Measurements from ENCODE around the gene CDK7. TPM values are rescaled to one million over a fixed set of nuclear protein-coding genes. Genes with fewer than 3 reads are reported as not detected.

CDK7 gene
- total RNA-seq, 2 experiments from 2014 or later, result 40.6 to 46.2 TPM

GRCh38 chr5:69265931-69266330 is 31.2 kb downstream of the CDK7 start:
- DNase-seq, result peak; percentile 21
- intact Hi-C loops (cut with micrococcal nuclease), result no loop called here
- ChIA-PET POLR2A (interaction anchor here (1.1 kb wide), 1 partner anchor 14 kb away, joined by 3 read pairs; no protein-coding TSS in a partner anchor), CTCF (interaction anchor here (0.5 to 2.2 kb wide), 5 partner anchors 10 to 172 kb away, joined by 3 to 6 read pairs (median 5); partner anchors contain the start of gene SLC30A5)
- Mint-ChIP-seq H3K27ac (no peak overlapping the region), H3K4me1 (ENCODE audit: low read depth) (no peaks in the 10 kb centered on the region), H3K9me3 (no peaks in the 10 kb centered on the region), H3K27me3 (no peaks in the 10 kb centered on the region), H3K36me3 (ENCODE audit: low read depth) (peaks cover 26% of the 10 kb centered on the region), H3K4me3 (no peak overlapping the region)
- peak; percentile 47 for ATAC-seq
- TF ChIP-seq, protein P1, sequence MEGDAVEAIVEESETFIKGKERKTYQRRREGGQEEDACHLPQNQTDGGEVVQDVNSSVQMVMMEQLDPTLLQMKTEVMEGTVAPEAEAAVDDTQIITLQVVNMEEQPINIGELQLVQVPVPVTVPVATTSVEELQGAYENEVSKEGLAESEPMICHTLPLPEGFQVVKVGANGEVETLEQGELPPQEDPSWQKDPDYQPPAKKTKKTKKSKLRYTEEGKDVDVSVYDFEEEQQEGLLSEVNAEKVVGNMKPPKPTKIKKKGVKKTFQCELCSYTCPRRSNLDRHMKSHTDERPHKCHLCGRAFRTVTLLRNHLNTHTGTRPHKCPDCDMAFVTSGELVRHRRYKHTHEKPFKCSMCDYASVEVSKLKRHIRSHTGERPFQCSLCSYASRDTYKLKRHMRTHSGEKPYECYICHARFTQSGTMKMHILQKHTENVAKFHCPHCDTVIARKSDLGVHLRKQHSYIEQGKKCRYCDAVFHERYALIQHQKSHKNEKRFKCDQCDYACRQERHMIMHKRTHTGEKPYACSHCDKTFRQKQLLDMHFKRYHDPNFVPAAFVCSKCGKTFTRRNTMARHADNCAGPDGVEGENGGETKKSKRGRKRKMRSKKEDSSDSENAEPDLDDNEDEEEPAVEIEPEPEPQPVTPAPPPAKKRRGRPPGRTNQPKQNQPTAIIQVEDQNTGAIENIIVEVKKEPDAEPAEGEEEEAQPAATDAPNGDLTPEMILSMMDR (IDR thresholded peaks at IDR 0.05), result peak; percentile 46

DNA sequence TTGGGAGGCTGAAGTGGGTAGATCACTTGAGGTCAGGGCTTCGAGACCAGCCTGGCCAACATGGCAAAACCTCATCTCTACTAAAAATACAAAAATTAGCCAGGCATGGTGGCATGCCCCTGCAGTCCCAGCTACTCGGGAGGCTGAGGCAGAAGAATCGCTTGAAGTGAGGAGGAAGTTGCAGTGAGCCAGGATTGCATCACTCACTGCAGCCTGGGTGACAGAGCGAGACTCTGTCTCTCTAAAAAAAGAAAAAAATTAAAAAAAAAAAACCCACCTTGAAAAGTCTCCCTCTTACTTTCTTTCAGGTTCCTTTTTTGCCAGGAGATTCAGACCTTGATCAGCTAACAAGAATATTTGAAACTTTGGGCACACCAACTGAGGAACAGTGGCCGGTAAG is 34.2 kb downstream of the CDK7 start:
- H3K27ac Mint-ChIP-seq, result peak overlapping the region; percentile 55

DNA sequence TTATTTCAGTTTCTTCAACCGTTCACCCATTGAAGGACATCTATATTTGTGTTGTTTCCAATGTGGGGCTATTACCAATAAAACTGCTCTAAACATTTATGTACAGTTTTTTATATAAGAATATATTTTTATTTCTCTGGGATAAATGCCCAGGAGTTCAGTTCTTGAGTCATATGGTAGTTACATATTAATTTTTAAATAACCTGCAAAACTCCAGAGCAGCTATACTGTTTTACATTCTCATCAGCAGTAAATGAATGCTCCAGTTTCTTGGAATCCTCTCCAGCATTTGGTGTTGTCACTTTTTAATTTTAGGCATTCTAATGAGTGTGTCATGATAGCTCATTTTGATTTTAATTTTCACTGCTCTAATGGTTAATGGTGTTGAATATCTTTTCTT is 36.2 kb downstream of the CDK7 start:
- Mint-ChIP-seq H3K36me3 (ENCODE audit: low read depth) (peaks cover 22% of the 10 kb centered on the region), H3K4me3 (no peak overlapping the region), H3K4me1 (ENCODE audit: low read depth) (peaks cover 7% of the 10 kb centered on the region), H3K27me3 (no peaks in the 10 kb centered on the region), H3K27ac (peak overlapping the region; percentile 3), H3K9me3 (no peaks in the 10 kb centered on the region)
- DNase-seq (no peak), ATAC-seq (no peak)
- TF ChIP-seq, protein P1 (IDR thresholded peaks at IDR 0.05), result no peak
- ChIA-PET CTCF (interaction anchor here (1.2 kb wide), 1 partner anchor 228 kb away, joined by 3 read pairs; no protein-coding TSS in a partner anchor), POLR2A (no interaction called here)
- intact Hi-C loops (cut with micrococcal nuclease), result no loop called here

More for the DNA sequence above, 34.2 kb downstream of the CDK7 start:
- peaks cover 19% of the 10 kb centered on the region for H3K36me3 Mint-ChIP-seq (ENCODE audit: low read depth)
- no peak overlapping the region for H3K4me3 Mint-ChIP-seq
- H3K27me3 Mint-ChIP-seq, result no peaks in the 10 kb centered on the region
- TF ChIP-seq, protein P1 (IDR thresholded peaks at IDR 0.05), result no peak
- DNase-seq, result no peak
- ChIA-PET POLR2A (no interaction called here), CTCF (no interaction called here)
- H3K4me1 Mint-ChIP-seq (ENCODE audit: low read depth), result peaks cover 7% of the 10 kb centered on the region
- ATAC-seq, result no peak
- no peaks in the 10 kb centered on the region for H3K9me3 Mint-ChIP-seq
- intact Hi-C loops (cut with micrococcal nuclease), result no loop called here

- TF ChIP-seq, protein P1 (IDR thresholded peaks at IDR 0.05), result no peak
- no peaks in the 10 kb centered on the region for H3K9me3 Mint-ChIP-seq
- ATAC-seq (no peak), DNase-seq (no peak)
- H3K27ac Mint-ChIP-seq, result peak overlapping the region; percentile 3
- no peaks in the 10 kb centered on the region for H3K27me3 Mint-ChIP-seq
- ChIA-PET POLR2A (no interaction called here), CTCF (interaction anchor here (0.7 to 0.8 kb wide), 3 partner anchors 8 to 43 kb away, joined by 3 read pairs; no protein-coding TSS in a partner anchor)
- H3K4me3 Mint-ChIP-seq, result no peak overlapping the region
- peaks cover 21% of the 10 kb centered on the region for H3K36me3 Mint-ChIP-seq (ENCODE audit: low read depth)
- H3K4me1 Mint-ChIP-seq (ENCODE audit: low read depth), result peaks cover 7% of the 10 kb centered on the region
- intact Hi-C loops (cut with micrococcal nuclease), result no loop called here
Observed at GRCh38 chr5:69271376-69271775, 36.7 kb downstream of the CDK7 start.

- Mint-ChIP-seq H3K9me3 (no peaks in the 10 kb centered on the region), H3K4me3 (no peak overlapping the region), H3K27me3 (no peaks in the 10 kb centered on the region), H3K36me3 (ENCODE audit: low read depth) (peaks cover 28% of the 10 kb centered on the region), H3K27ac (no peak overlapping the region), H3K4me1 (ENCODE audit: low read depth) (peaks cover 7% of the 10 kb centered on the region)
- ChIA-PET CTCF (interaction anchor here (1.1 kb wide), 1 partner anchor 9 kb away, joined by 5 read pairs; no protein-coding TSS in a partner anchor), POLR2A (no interaction called here)
- TF ChIP-seq, protein P1 (IDR thresholded peaks at IDR 0.05), result no peak
- ATAC-seq, result no peak
- no peak for DNase-seq
- intact Hi-C loops (cut with micrococcal nuclease), result no loop called here
Observed at GRCh38 chr5:69275563-69275962, 40.9 kb downstream of the CDK7 start.
